NCI-H2081 (cell line): Measurements from ENCODE around the gene PRSS2.
"Not testable (repeated sequence)": the region's sequence is repeated elsewhere in the genome, so short reads cannot be mapped to it uniquely, and the experiment has no call there.

Source experiments
- DNase-seq, 2 experiments: peaks; one replicate each; lab custom pipeline; 2025; lab: John Stamatoyannopoulos, UW

Gene PRSS2

DNA sequence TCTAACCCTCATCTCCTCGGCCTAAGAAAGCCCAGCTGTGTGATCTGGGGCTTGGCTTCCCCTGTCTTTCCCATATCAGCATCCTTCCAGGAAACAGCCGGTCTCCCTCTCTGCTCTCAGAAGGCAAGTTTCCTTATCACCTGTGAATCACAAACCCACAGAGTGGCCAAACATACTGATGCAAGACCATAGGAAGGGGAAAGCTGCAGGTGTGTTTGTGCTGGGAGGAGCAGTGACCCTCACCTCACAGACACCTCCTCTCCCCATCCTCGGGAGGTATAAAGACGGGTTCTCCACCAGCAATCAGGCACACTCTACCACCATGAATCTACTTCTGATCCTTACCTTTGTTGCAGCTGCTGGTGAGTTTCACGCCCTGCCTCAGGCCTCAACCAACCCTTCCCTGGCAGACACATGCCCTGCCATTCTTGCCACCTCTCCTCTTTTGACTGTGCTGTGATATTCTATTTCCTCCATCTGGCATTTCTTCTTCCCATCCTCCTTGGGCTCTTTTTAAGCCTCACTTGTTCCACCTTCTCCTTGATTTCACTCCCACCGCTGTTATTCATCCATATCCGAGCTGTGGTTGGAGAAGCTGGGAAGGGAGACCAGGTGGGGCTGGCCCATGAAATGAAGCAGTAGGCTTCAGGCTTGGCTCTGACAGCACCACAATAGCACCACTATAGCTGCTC is at the start of gene PRSS2:
Gene PRSS2, plus strand, starts transcription at position 310 of the 692 bp plus-strand sequence. Its CDS starts 13 bp downstream, at position 323.
- peak; percentile 13 to 64 for DNase-seq

DNA sequence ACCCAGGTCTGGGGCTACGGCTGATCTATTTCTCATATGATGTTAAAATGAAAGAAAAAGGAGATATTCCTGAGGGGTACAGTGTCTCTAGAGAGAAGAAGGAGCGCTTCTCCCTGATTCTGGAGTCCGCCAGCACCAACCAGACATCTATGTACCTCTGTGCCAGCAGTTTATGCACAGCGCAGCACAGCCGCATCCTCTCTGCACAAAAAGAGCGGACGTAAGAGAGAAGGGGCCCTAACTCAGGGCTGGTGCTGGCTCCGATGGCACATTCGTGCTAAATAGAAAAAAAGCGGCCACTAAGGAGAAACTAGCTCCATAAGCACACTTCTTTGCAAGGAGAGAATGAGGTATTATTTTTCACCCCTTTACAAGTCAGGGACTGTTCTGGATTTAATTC is 49.8 kb upstream of the PRSS2 start:
- DNase-seq, result no peak

DNA sequence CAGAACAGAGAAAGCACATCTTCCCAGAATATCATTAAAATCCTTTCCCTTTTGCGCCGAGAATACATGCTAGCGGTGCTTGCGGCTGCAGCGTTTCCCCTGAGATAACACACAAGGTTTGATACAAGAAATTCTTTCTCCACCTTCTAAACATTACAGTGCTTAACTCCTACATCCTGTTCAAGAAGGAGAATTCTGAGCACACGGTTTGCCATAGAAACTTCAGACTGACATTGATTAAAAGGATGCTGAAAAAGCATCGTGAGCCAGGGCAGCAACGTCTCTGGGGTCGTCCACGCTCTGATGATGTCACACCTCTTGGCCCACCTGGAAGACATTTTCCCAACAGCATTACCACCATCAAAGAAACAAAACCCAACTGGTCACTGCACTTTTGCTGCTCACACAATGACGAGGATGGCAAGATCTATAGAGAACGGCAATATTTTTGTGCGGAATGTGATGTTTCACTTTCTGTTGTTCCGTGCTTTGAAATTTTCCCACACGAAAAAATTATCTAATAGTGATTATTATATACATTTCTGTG is 48.4 kb upstream of the PRSS2 start:
- no peak for DNase-seq

DNA sequence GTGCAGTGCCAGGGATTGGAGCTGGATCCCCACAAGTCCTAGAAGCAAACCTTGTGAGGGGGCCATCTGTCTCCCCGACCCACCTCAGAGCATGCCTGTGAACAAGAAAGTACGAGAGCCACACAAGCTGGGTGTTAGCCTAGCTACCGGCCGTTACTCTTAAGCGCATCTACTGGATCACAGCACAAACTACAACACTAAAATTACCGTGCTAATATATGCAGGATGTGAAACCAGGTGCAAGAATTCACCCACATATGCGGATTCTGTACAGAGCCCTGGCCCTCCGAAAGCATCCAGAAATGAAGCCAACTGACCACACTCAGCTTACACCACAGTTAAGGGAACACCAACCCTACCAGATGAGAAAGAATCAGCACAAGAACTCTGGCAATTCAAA is 37.5 kb upstream of the PRSS2 start:
- DNase-seq, result no peak

- DNase-seq, result no peak
These were observed 30.8 kb upstream of the PRSS2 start for GRCh38 chr7:142739923-142740492.

GRCh38 chr7:142740786-142741185 is 30.0 kb upstream of the PRSS2 start:
- DNase-seq, result no peak

DNA sequence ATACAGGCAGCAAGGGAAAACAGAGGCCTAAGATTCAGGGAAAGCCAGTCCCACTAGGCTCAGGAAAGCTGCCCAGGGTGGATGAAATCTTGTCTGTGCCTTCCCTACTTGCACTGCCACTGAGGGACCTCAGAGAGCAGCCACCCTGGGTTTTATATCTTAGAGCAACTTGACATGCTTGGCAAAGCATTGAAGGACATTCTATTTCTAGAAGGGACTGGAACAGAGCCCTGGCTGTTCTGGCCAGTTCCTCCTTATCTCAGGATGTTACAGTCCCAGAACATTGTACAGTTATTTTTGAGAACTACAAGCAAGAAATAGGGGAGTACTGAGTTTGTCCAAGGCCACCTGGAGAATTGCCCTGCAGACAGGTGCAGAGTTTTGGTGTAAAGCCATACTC is 28.8 kb upstream of the PRSS2 start:
- not testable (repeated sequence) for DNase-seq

GRCh38 chr7:142745091-142745635 is 25.6 kb upstream of the PRSS2 start:
- no peak for DNase-seq

DNA sequence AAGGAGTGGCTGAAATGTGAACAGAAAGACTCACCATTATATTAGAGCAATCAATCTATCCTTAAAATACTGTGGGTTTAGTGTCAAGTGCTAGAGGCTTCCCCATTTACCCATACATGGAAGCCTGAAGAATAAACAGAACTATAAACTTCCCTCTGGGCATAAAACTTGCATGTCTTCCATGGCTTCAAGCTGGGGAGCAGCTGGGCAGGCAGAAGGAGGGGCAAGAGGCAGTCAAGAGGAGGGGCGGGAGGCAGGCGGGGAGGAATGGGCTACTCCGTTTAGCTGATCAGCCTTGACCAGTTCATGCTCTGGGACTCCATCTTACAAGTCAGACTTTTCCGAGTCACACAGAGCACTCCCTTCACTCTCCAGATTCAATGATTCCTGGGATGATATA is 25.0 kb upstream of the PRSS2 start:
- no peak for DNase-seq

DNA sequence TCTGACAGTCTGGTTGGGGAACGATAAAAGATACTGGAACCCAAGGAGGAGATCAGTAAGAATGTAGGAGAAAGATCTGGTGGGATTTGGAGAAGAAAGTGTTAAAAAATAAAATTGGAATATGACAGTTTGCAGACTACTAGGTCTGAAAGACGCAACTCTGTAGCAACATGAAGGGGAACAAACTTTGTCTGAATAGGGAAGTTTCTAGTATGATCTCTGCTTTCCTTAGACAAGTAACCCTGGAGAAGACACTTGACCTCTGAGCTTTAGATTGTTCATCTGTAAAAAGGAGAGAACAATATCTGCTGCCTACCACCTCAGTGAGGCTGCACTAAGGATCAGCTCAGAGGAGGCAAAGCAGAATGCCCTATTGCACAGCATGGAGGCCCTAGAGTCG is 24.5 kb upstream of the PRSS2 start:
- no peak for DNase-seq

DNA sequence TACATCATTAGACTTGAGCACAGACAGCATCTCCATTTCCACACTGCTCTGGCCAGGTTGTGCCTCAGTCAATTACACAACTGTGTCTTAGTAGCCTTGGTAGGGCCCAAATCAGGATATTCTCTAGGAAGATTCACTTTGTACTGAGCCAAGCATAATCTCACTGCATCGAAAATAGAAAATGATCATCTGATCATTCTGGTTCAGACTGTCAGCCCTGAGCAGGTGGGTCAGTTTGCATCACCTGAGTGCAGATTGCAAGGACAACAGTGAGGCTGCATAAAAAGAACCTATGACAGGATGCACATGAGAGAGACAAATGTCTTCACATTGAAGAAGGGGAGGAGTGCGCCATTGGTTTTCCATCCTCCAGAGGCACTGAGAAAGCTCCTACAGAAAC is 22.4 kb upstream of the PRSS2 start:
- DNase-seq, result not testable (repeated sequence)

DNA sequence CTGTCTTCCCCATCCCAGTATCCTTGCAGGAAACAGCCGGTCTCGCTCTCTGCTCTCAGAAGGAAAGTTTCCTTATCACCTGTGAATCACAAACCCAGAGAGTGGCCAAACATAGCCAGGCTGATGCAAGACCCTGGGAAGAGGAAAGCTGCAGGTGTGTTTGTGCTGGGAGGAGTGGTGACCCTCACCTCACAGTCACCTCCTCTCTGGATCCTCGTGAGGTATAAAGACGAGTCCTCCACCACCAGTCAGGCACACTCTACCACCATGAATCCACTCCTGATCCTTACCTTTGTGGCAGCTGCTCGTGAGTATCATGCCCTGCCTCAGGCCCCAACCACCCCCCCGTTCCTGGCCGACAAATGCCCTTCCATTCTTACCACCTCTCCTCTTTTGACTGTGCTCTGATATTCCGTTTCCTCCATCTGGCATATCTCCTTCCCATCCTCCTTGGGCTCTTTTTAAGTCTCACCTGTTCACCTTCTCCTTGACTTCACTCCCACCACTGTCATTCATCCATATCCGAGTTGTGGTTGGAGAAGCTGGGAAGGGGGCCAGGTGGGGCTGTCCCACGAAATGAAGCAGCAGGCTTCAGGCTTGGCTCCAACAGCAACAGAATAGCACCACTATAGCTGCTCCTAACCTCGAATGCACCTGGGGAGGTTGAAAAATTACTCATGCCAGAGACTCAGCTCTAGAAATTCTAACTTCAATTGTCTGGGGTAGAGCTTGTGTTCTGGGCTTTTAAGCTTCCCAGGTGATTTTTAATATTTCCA is 21.4 kb upstream of the PRSS2 start, which contains the start of gene PRSS1:
Gene PRSS1, plus strand, starts transcription at position 255 of the 776 bp plus-strand sequence. Its CDS starts 13 bp downstream, at position 268.
- DNase-seq, result no peak

DNA sequence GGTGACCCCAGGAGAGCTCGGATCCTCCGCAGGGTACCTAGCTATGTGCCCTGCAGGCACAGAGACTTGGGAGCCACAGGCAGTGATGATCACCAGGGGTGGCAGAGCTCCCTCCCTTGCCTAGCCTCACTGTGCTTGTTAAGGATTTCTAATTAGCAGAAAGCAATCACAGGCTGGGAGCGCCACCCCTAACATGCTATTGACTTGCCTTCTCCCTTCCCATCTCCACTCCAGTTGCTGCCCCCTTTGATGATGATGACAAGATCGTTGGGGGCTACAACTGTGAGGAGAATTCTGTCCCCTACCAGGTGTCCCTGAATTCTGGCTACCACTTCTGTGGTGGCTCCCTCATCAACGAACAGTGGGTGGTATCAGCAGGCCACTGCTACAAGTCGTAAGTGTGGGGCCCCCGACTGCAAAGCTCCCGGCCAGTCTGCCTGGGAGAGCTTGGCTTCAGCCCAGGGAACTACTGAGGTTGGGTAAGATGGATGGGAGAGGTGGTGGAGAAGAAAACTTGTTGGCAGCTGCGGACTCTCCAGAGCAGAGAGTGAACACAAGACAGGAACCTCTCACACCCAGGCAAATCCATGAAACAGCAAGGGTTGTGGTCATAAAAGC is 20.3 kb upstream of the PRSS2 start:
- DNase-seq, result no peak

DNA sequence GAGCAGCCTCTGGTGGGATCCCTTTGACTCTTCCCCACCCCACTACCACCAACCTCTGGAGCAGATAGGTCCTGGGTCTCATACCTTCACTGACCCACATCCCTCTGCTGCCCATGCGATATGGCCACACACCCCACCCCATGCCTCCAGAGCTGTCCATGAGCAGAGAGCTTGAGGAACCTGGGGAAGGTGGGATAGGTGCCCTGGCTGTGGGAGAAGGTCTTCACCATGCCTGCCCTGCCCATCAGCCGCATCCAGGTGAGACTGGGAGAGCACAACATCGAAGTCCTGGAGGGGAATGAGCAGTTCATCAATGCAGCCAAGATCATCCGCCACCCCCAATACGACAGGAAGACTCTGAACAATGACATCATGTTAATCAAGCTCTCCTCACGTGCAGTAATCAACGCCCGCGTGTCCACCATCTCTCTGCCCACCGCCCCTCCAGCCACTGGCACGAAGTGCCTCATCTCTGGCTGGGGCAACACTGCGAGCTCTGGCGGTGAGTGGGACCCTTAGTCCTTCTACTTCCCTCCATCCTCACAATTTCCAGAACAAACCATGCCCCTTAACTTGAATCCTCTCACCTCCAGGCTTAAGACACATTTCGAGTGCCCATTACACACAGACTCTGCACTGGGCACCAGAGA is 19.1 kb upstream of the PRSS2 start:
- not testable (repeated sequence) for DNase-seq

- DNase-seq, result no peak
These were observed 18.2 kb upstream of the PRSS2 start for GRCh38 chr7:142752376-142753225.

GRCh38 chr7:142753366-142753765 is 17.4 kb upstream of the PRSS2 start:
- DNase-seq, result no peak

GRCh38 chr7:142753925-142754491 is 16.8 kb upstream of the PRSS2 start:
- DNase-seq, result not testable (repeated sequence)

- DNase-seq, result no peak
These were observed 15.8 kb upstream of the PRSS2 start for GRCh38 chr7:142754681-142755575.

GRCh38 chr7:142758312-142758711 is 12.5 kb upstream of the PRSS2 start:
- not testable (repeated sequence) for DNase-seq
